ENCODE data around the gene JAKMIP2.

The JAKMIP2 gene

DNA sequence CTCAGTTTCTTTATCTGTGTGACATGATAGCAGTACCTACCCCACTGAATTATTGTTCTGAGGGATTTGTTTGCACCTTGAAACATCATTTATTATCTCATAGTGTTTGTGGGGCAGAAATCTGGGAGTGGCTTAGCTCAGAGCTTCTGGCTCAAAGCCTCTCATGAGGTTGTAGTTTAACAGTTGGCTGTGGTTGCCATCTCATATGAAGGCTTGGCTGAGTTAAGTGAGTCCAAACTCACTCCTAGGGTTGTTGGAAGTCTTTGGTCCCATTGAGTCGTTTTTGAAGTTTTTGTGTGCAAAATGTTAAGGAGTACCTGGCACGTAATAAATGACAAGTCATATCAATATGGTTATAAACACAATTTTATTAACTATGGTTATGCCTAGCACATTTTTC is 3.6 kb upstream of the JAKMIP2 start:
- DNase-seq, result no peak

- DNase-seq, result no peak
Observed at GRCh38 chr5:147784146-147784987, 1.8 kb upstream of the JAKMIP2 start.

DNA sequence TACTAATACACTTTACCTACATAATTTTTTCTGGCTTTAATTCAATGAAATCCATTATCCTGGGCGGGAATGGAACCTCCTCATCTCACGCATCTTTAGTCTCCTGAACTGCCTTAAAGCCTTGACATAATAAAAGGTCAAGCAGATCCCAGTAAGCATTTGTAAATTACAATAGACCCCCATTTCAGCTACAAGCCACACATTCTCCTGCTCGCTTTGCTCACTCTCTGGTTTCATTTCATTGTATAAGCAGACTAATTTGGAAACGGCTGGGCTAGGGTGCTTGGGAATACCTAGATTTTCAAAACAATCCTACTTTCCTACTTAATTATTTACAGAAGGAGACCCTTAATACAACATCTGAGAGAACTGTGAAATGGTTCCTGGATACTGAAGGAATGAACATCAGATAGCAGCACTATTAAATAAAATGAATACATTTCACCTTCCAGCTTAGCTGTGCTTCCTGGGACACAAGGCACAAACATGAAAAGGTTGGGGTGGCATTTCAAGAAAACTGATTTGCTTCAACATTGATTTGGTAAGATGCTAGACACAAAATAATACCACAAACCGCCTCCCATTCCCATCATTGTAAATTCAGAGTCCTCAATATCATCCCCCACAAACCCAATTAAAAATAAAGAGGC is 1.5 kb downstream of the JAKMIP2 start:
- DNase-seq, result no peak

DNA sequence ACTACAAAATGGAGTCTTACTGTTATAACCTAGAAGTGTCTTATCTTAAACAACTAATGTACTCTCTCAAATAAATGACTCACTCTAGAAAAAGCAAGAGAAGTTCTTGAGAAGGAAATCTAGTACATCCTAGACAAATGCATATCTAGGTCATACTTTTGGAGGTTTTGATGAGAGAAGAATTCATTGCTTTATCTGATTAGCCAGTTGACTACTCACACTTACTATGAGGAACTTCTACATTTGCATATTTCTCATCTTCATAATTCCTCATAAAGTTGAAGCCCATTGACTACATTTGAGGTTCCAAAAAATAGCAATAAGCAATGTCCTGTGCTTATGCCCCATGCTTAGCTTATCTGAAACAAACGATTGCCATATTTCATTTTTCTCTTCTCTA is 2.8 kb downstream of the JAKMIP2 start:
- no peak for DNase-seq

- DNase-seq, result no peak
Observed at GRCh38 chr5:147776989-147777388, 5.5 kb downstream of the JAKMIP2 start.

- DNase-seq, result no peak
Observed at GRCh38 chr5:147773587-147773986, 8.9 kb downstream of the JAKMIP2 start.

GRCh38 chr5:147773139-147773538 is 9.4 kb downstream of the JAKMIP2 start:
- DNase-seq, result no peak

DNA sequence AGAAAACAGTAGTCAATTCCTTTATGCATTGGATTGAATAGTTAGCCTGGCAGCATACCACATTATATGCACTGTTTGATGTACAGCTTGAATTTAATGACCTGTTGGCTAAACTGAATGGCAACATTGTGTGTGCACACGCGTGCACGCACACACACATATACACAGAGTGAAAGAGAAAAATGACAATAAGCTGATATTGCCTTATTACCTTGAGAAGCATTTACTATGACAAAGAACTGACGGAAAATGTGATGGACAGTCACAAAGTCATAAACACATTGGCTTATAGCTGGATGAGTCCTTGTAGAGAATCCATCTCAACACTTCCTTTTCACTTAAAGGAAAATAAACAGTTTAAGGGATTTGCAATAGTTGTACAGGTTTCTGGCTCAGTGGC is 15.5 kb downstream of the JAKMIP2 start:
- DNase-seq, result no peak

DNA sequence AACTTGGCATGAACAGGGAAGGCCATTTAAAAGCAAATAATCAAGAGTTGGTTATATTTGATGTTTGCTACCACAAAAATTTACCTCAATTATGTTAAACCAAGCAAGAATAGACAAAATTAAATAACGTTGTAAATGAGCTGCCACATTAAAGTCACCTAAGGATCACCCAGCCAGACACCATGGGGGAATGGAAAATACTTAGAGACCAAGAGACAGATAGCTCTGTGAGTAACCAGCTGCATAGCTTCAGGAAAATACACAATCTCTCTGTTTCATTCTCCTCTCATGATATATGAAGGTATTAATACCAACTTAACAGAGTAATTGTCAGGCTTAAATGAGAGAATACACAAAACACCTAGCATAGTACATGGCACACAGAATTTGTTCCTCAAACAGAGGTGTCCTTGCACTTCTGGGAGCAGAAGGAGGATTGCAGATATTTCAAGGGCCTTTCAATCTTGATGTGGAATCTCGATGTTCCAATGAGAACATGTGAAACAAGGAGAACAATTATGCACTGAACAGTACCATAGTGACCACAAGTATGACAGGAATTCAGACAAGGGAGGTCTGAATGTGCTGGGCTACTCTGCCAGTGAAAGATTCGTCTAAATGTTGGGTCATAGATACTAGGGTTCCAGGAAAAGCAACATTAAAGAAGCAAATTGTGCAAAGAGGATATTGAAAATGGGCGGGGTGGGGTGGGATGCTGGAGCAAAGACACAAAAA is 18.6 kb downstream of the JAKMIP2 start:
- no peak for DNase-seq

DNA sequence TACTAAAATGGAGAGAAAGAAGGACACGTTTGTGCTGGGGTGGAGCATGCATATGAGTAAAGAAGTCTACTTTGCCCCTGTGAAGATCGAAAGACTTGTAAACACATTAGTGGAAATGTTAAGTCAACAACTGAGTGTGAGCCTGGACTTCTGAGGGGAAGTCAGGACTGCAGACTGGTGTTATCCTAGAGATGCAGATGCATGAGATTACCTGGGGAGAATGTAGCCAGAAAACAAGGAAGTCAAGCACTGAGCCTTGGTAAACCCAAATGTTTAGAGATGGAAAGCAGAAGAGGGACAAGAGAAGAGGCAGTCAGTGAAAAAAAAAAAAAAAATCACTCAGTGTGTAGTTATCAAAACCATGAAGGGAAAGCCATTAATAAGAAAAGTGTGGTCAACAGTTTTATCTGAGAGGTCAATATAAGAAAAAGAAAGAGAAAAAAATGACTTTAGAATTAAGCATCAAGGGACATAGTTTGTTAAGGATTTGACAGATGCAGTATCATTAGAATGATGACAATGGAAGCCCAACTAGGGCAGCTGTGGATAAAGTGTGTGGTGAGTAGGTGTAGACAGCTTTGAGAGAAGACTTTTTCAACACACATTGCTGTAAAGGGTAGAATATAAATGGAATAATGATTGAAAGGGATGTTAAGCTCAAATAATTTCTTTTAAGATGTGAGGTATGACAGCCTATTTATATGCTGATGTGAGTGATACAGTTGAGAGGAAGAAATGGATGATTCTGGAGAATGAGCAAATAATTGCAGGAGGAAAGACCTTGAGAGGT is 22.2 kb downstream of the JAKMIP2 start:
- no peak for DNase-seq

DNA sequence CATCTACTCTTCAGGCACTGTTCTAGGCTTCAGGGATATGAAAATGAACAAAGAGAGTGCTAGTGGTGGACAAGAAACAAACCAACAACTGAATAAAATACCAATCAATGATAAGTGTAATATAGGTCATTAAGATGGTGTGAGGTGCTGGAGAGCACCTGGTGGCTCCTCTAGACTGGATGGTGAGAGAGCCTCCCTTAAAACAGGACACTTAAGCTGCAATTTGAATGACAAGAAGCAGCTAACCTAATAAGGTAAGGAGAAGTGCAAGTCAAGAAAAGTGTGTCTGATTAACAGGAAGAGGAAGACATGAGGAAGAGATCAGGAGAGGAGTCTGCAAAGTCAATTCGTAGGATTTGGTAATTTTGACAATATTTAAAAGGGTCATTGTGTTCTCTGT is 23.1 kb downstream of the JAKMIP2 start:
- no peak for DNase-seq

- no peak for DNase-seq
Observed at GRCh38 chr5:147756566-147756965, 26.0 kb downstream of the JAKMIP2 start.

DNA sequence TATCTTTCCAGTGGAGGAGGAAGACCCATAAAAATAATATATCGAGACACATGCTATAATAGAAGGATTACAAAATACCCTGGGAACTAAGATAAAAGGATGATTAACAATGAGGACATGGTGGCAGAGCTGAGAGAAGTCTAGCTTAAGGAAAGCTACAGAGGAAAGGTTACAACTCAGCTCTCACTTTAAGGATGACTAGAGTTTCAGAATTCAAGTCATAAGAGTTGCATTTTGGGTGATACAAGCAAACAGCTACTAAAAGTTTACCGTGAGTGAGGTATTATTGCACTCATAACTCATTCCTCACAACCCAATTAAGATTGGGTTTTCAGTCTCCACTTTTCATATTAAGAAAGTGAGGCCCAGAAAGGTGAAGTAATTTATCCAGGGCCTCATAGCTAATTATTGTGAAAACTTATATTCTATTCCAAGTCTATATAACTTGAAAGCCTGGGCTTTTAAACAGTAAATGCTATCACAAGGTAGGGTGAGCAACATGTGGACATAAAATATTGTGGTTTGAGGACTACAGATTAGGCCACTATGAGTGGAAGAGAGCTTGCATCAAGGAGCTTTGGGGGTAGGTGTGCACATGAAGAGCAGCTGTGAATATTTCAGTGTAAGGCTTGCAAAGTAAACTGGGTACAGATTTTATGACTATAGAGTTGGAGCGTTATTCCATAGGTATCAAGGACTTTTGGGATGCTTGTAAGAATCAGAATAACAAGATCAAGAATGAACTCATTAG is 28.0 kb downstream of the JAKMIP2 start:
- DNase-seq, result no peak

GRCh38 chr5:147753765-147754164 is 28.8 kb downstream of the JAKMIP2 start:
- no peak for DNase-seq

DNA sequence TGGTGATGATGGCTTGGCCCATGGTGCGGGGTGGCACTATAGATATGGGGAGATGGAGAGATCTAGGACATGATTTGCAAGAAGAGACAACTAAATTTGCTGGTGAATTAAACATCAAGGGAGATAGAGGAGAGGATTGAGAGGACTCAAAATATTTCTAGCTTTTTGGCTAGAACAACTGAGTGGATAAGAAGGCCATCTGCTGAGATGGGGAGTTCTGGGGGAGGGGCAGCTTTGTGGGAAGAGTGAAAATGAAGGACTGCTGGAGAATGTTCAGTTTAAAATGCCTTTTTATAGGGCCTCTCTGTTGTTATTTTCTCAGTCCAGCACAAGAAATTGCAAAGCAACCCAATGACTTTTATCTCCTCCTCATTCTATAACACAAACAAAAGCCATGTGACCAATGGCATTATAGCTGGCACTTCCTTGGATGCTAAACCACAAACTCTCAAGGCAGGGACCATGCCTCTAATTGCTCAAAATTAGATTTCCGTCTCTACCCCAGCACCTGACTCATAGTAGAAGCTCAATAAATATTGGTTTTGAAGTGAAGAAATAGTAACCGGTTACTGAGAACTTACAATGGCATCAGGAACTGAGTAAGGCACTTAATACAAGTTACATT is 29.8 kb downstream of the JAKMIP2 start:
- no peak for DNase-seq

DNA sequence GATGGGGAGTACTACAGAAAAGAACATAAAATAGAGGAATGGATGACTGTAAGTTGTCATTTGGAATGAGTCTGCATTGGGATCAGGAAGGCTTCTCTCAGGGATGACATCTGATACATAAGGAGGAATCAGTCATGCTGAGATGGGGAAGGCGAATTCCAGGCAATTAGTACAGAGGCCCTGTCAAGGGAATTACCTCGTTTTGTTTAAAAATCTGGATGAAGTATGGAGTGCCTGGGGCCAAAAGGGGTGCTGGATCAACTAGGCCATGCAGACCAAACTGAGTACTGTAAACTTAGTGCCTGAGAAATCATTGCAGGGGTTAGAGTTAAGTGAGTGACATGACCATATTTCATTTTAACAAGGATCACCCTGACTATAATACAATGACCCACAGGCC is 30.5 kb downstream of the JAKMIP2 start:
- no peak for DNase-seq

DNA sequence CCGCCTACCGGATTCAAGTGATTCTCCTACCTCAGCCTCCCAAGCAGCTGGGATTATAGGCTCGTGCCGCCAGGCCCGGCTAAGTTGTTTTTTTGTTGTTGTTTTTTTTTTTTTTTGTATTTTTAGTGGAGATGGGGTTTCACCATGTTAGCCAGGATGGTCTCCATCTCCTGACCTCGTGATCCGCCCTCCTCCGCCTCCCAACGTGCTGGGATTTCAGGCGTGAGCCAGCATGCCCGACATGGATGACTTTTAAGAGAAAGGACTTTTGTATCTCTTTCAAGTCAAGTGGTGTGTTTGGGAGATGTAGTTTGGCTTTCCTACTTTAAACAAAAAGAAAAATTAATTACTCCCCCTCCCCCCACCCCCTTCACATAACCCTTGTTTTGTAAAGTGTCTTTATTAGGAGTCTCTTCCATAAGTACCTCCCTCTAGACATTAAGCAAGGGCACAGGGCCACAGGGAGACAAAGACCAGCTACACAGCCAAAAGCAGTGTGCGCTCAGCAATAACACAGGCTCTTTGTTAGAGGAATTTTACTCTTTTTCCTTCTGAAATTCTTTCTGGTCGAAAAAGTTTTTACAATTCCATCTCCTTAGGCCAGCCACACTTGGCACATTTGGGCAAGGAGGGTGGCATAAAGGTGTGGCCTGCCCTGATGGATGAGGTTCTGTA is 31.2 kb downstream of the JAKMIP2 start:
- DNase-seq, result no peak

GRCh38 chr5:147750065-147750464 is 32.5 kb downstream of the JAKMIP2 start:
- no peak for DNase-seq

DNA sequence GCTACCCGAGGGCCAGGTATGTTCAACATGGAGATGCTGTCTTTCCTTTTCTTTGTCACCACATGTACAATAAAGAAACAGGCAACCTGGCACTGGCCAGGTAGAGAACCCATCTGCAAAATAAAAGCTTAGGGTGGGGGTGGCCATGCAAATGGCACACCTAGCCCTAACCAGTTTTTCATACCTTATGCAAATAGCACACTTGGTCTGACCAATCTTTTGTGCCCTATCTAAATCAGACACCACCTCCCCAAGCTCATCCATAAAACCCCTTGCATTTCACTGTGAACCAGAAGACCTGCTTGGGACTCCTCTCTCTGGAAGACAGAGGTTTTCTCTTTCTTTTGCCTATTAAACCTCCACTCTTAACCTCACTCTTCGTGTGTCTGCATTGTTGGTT is 33.9 kb downstream of the JAKMIP2 start:
- DNase-seq, result no peak

GRCh38 chr5:147746986-147747385 is 35.5 kb downstream of the JAKMIP2 start:
- DNase-seq, result no peak

- DNase-seq, result no peak
Observed at GRCh38 chr5:147743678-147744374, 38.7 kb downstream of the JAKMIP2 start.
